ENCODE results near the gene ZSCAN23. TPM values are rescaled to one million over a fixed set of nuclear protein-coding genes. Genes with fewer than 3 reads are reported as not detected.
A peak's percentile ranks its signal among the peaks of the same experiment; 100 is the strongest.
"Not testable (repeated sequence)": the region's sequence is repeated elsewhere in the genome, so short reads cannot be mapped to it uniquely, and the experiment has no call there.

Gene ZSCAN23
- polyA plus RNA-seq, 1 donor = 16.5 TPM

- no peak for DNase-seq
Observed at GRCh38 chr6:28442586-28442985, 705 bp downstream of the ZSCAN23 start.

- DNase-seq = no peak
Observed at GRCh38 chr6:28436404-28436803, 6.9 kb downstream of the ZSCAN23 start.

- no peak for DNase-seq
Observed at GRCh38 chr6:28433119-28433518, 10.2 kb downstream of the ZSCAN23 start.

- DNase-seq = no peak
Observed at GRCh38 chr6:28429781-28430180, 13.5 kb downstream of the ZSCAN23 start.

- DNase-seq = no peak
Observed at GRCh38 chr6:28425944-28426541, 17.2 kb downstream of the ZSCAN23 start.

- DNase-seq = no peak
Observed at GRCh38 chr6:28424163-28424562, 19.1 kb downstream of the ZSCAN23 start.

- no peak for DNase-seq
Observed at GRCh38 chr6:28423546-28423945, 19.7 kb downstream of the ZSCAN23 start.

GRCh38 chr6:28413681-28414080, 29.6 kb downstream of the ZSCAN23 start:
- DNase-seq = no peak

- no peak for DNase-seq
Observed at GRCh38 chr6:28410767-28411166, 32.5 kb downstream of the ZSCAN23 start.

- no peak for DNase-seq
Observed at GRCh38 chr6:28408076-28408802, 35.1 kb downstream of the ZSCAN23 start.

GRCh38 chr6:28407401-28407800, 35.9 kb downstream of the ZSCAN23 start:
- no peak for DNase-seq

- DNase-seq = not testable (repeated sequence)
Observed at GRCh38 chr6:28403923-28404322, 39.4 kb downstream of the ZSCAN23 start.

GRCh38 chr6:28402197-28402596, 41.1 kb downstream of the ZSCAN23 start:
- no peak for DNase-seq

- DNase-seq = no peak
Observed at GRCh38 chr6:28401172-28401571, 42.1 kb downstream of the ZSCAN23 start.

GRCh38 chr6:28400122-28400451, 43.2 kb downstream of the ZSCAN23 start:
- no peak for DNase-seq

GRCh38 chr6:28399350-28400121, 43.8 kb downstream of the ZSCAN23 start, which contains the start of gene ZSCAN12:
TSS of gene ZSCAN12 (minus strand) at chr6:28399747. CDS start at chr6:28398405, 1,342 bp downstream.
- DNase-seq = peak; percentile 90

GRCh38 chr6:28395918-28396317, 47.4 kb downstream of the ZSCAN23 start:
- no peak for DNase-seq

GRCh38 chr6:28393912-28394662, 49.2 kb downstream of the ZSCAN23 start:
- no peak for DNase-seq

- no peak for DNase-seq
Observed at GRCh38 chr6:28390688-28391087, 52.6 kb downstream of the ZSCAN23 start.

GRCh38 chr6:28384143-28384533, 59.2 kb downstream of the ZSCAN23 start:
- no peak for DNase-seq

GRCh38 chr6:28383235-28384142, 59.8 kb downstream of the ZSCAN23 start:
- peak; percentile 89 for DNase-seq
